Activated CD8-positive, alpha-beta memory T cell treated with anti-CD3 and anti-CD28 coated beads, Interleukin-2, amount 50 U/mL, for 24 hours (primary cell): ENCODE data around the gene PCBP3.
"Not testable (repeated sequence)": the region's sequence is repeated elsewhere in the genome, so short reads cannot be mapped to it uniquely, and the experiment has no call there.

Experiments used
- DNase-seq: peaks from one replicate; pipeline ENCODE4 v3.0.0-alpha.2; 2020; ENCODE audit errors: extremely low read depth

Gene PCBP3

GRCh38 chr21:45943630-45944540, 300.4 kb downstream of the PCBP3 start:
- DNase-seq = no peak

GRCh38 chr21:45944601-45945000, 301.1 kb downstream of the PCBP3 start:
- no peak for DNase-seq

- no peak for DNase-seq
Measured at GRCh38 chr21:45945066-45945867, 301.7 kb downstream of the PCBP3 start.

- DNase-seq = no peak
Measured at GRCh38 chr21:45945868-45946210, 302.3 kb downstream of the PCBP3 start.

- DNase-seq = no peak
Measured at GRCh38 chr21:45947296-45947695, 303.8 kb downstream of the PCBP3 start.

- no peak for DNase-seq
Measured at GRCh38 chr21:45947716-45948255, 304.3 kb downstream of the PCBP3 start.

GRCh38 chr21:45948576-45949141, 305.1 kb downstream of the PCBP3 start:
- no peak for DNase-seq

GRCh38 chr21:45949928-45950739, 306.6 kb downstream of the PCBP3 start:
- no peak for DNase-seq

GRCh38 chr21:45950740-45951515, 307.4 kb downstream of the PCBP3 start:
- DNase-seq = no peak

- no peak for DNase-seq
Measured at GRCh38 chr21:45951676-45952075, 308.2 kb downstream of the PCBP3 start.

- not testable (repeated sequence) for DNase-seq
Measured at GRCh38 chr21:45952527-45952926, 309.0 kb downstream of the PCBP3 start.

GRCh38 chr21:45952974-45953373, 309.4 kb downstream of the PCBP3 start:
- no peak for DNase-seq

- DNase-seq = no peak
Measured at GRCh38 chr21:45954261-45954660, 310.7 kb downstream of the PCBP3 start.

- DNase-seq = no peak
Measured at GRCh38 chr21:45954921-45955320, 311.4 kb downstream of the PCBP3 start.

- no peak for DNase-seq
Measured at GRCh38 chr21:45957551-45957950, 314.0 kb downstream of the PCBP3 start.

- no peak for DNase-seq
Measured at GRCh38 chr21:45957981-45958600, 314.6 kb downstream of the PCBP3 start.

- no peak for DNase-seq
Measured at GRCh38 chr21:45959182-45959581, 315.7 kb downstream of the PCBP3 start.

- no peak for DNase-seq
Measured at GRCh38 chr21:45959779-45960390, 316.4 kb downstream of the PCBP3 start.

- DNase-seq = not testable (repeated sequence)
Measured at GRCh38 chr21:45961408-45961807, 317.9 kb downstream of the PCBP3 start.
